ENCODE data around the gene RNF115. TPM values are rescaled to one million over a fixed set of nuclear protein-coding genes. Genes with fewer than 3 reads are reported as not detected.
A peak's percentile ranks its signal among the peaks of the same experiment; 100 is the strongest.

RNF115 gene
- total and polyA plus RNA-seq, 8 donors: 4.9 to 8.1 (median 5.9) TPM

- H3K4me3 ChIP-seq: no peak overlapping the region
- 85 to 87% methylated on average over 10 of the region's 10 CpGs for WGBS, 2 donors
- H3K36me3 ChIP-seq: no peaks in the 10 kb centered on the region
- FAIRE-seq (no peak), DNase-seq (no peak), ATAC-seq (no peak)
- H3K4me1 ChIP-seq: peaks cover 9 to 13% (median 10%) of the 10 kb centered on the region in 3 donors
- H3K27me3 ChIP-seq: no peaks in the 10 kb centered on the region
- no peak for TF ChIP-seq CTCF (IDR thresholded peaks at IDR 0.05)
- H3K9me3 ChIP-seq: no peaks in the 10 kb centered on the region
- no peak overlapping the region for H3K27ac ChIP-seq
- intact Hi-C loops (cut with DNase I): no loop called here
These were observed 107.1 kb downstream of the RNF115 start for GRCh38 chr1:145716641-145717345.

- no peaks in the 10 kb centered on the region for H3K27me3 ChIP-seq
- 15% methylated on average over 6 of the region's 6 CpGs for WGBS, 2 donors
- no peak overlapping the region for H3K4me3 ChIP-seq
- FAIRE-seq (no peak), DNase-seq (peak in 3 of 6 donors; percentile 30 to 42 (median 32)), ATAC-seq (peak; percentile 55 to 70 (median 66))
- H3K36me3 ChIP-seq: no peaks in the 10 kb centered on the region
- H3K27ac ChIP-seq: peak overlapping the region; percentile 19 to 68 (median 54)
- no peaks in the 10 kb centered on the region for H3K9me3 ChIP-seq
- intact Hi-C loops (cut with DNase I): no loop called here
- TF ChIP-seq CTCF (IDR thresholded peaks at IDR 0.05): no peak
- H3K4me1 ChIP-seq: peaks cover 14 to 23% (median 21%) of the 10 kb centered on the region in 3 donors
These were observed 109.3 kb downstream of the RNF115 start for GRCh38 chr1:145714524-145715111.

- 8 to 13% methylated on average over 3 of the region's 3 CpGs for WGBS, 2 donors
- H3K4me1 ChIP-seq: peaks cover 29 to 36% (median 33%) of the 10 kb centered on the region in 3 donors
- no peaks in the 10 kb centered on the region for H3K27me3 ChIP-seq
- FAIRE-seq (no peak), ATAC-seq (peak in 3 of 4 donors; percentile 34 to 66 (median 53)), DNase-seq (peak in 1 of 6 donors; percentile 54)
- intact Hi-C loops (cut with DNase I): no loop called here
- no peaks in the 10 kb centered on the region for H3K36me3 ChIP-seq
- H3K27ac ChIP-seq: peak overlapping the region in 3 of 4 donors; percentile 28 to 69 (median 53)
- no peak overlapping the region for H3K4me3 ChIP-seq
- no peak for TF ChIP-seq CTCF (IDR thresholded peaks at IDR 0.05)
- no peaks in the 10 kb centered on the region for H3K9me3 ChIP-seq
These were observed 112.7 kb downstream of the RNF115 start for GRCh38 chr1:145711213-145711651.

- Histone ChIP-seq H3K27me3 (no peaks in the 10 kb centered on the region), H3K27ac (peak overlapping the region in 2 of 4 donors; percentile 53 to 69), H3K4me3 (no peak overlapping the region), H3K4me1 (peaks cover 29 to 39% (median 35%) of the 10 kb centered on the region in 3 donors), H3K36me3 (no peaks in the 10 kb centered on the region), H3K9me3 (no peaks in the 10 kb centered on the region)
- ATAC-seq (no peak), FAIRE-seq (no peak), DNase-seq (no peak)
- no peak for TF ChIP-seq CTCF (IDR thresholded peaks at IDR 0.05)
- intact Hi-C loops (cut with DNase I): no loop called here
- WGBS, 2 donors: 44 to 49% methylated on average over 4 of the region's 4 CpGs
These were observed 113.4 kb downstream of the RNF115 start for GRCh38 chr1:145710291-145711027.

Data from pancreas (tissue), 10 donors.